Measurements from ENCODE around the gene ICOSLG.
"Not testable (repeated sequence)": the region's sequence is repeated elsewhere in the genome, so short reads cannot be mapped to it uniquely, and the experiment has no call there.

ICOSLG gene

GRCh38 chr21:44218461-44218860, 22.3 kb downstream of the ICOSLG start:
- CTCF ChIA-PET; DNase-seq (ENCODE audit: extremely low spot score); POLR2A ChIA-PET: not testable (repeated sequence)

GRCh38 chr21:44211978-44212377, 28.8 kb downstream of the ICOSLG start:
- POLR2A ChIA-PET; DNase-seq (ENCODE audit: extremely low spot score); CTCF ChIA-PET: not testable (repeated sequence)

- DNase-seq (ENCODE audit: extremely low spot score); POLR2A ChIA-PET; CTCF ChIA-PET: not testable (repeated sequence)
Observed at GRCh38 chr21:44211574-44211973, 29.2 kb downstream of the ICOSLG start.

- DNase-seq (ENCODE audit: extremely low spot score); POLR2A ChIA-PET: not testable (repeated sequence)
Observed at GRCh38 chr21:44207860-44208646, 32.7 kb downstream of the ICOSLG start.

GRCh38 chr21:44206698-44207676, 33.8 kb downstream of the ICOSLG start:
- DNase-seq (ENCODE audit: extremely low spot score); CTCF ChIA-PET; POLR2A ChIA-PET: not testable (repeated sequence)

More at GRCh38 chr21:44207860-44208646, 32.7 kb downstream of the ICOSLG start:
- CTCF ChIA-PET: not testable (repeated sequence)

GRCh38 chr21:44206187-44206586, 34.6 kb downstream of the ICOSLG start:
- POLR2A ChIA-PET; CTCF ChIA-PET; DNase-seq (ENCODE audit: extremely low spot score): not testable (repeated sequence)

GRCh38 chr21:44202590-44203299, 38.0 kb downstream of the ICOSLG start:
- DNase-seq (ENCODE audit: extremely low spot score); POLR2A ChIA-PET; CTCF ChIA-PET: not testable (repeated sequence)

GRCh38 chr21:44199997-44200396, 40.7 kb downstream of the ICOSLG start:
- DNase-seq (ENCODE audit: extremely low spot score); CTCF ChIA-PET; POLR2A ChIA-PET: not testable (repeated sequence)

- ChIA-PET POLR2A (no interaction called here), CTCF (no interaction called here)
- TF ChIP-seq CTCF (IDR thresholded peaks at IDR 0.05; ENCODE audit: control extremely low read depth, extremely low read depth, low read depth, missing control alignments): no peak
- DNase-seq (ENCODE audit: extremely low spot score): no peak
Observed at GRCh38 chr21:44199448-44199847, 41.3 kb downstream of the ICOSLG start.

- POLR2A ChIA-PET; CTCF ChIA-PET; DNase-seq (ENCODE audit: extremely low spot score): not testable (repeated sequence)
Observed at GRCh38 chr21:44197156-44197516, 43.6 kb downstream of the ICOSLG start.

GRCh38 chr21:44196212-44197155, 44.3 kb downstream of the ICOSLG start:
- DNase-seq (ENCODE audit: extremely low spot score); POLR2A ChIA-PET; CTCF ChIA-PET: not testable (repeated sequence)

GRCh38 chr21:44194888-44195287, 45.9 kb downstream of the ICOSLG start:
- CTCF ChIA-PET, POLR2A ChIA-PET: not testable (repeated sequence)

GRCh38 chr21:44194451-44194850, 46.3 kb downstream of the ICOSLG start:
- DNase-seq (ENCODE audit: extremely low spot score); CTCF ChIA-PET; POLR2A ChIA-PET: not testable (repeated sequence)

More at GRCh38 chr21:44194888-44195287, 45.9 kb downstream of the ICOSLG start:
- DNase-seq (ENCODE audit: extremely low spot score): not testable (repeated sequence)

GRCh38 chr21:44193108-44193507, 47.6 kb downstream of the ICOSLG start:
- CTCF ChIA-PET; DNase-seq (ENCODE audit: extremely low spot score): not testable (repeated sequence)

GRCh38 chr21:44190349-44191271, 50.1 kb downstream of the ICOSLG start:
- CTCF ChIA-PET; DNase-seq (ENCODE audit: extremely low spot score); POLR2A ChIA-PET: not testable (repeated sequence)

More at GRCh38 chr21:44193108-44193507, 47.6 kb downstream of the ICOSLG start:
- POLR2A ChIA-PET: not testable (repeated sequence)
